Coronary artery (tissue), 2 donors: ENCODE results near the gene KIAA0586.

Experiments used
- DNase-seq: peaks from one replicate; pipeline ENCODE4 v3.0.0-alpha.2; 2017; ENCODE audit warnings: low spot score
- H3K27ac ChIP-seq, 2 donors: fragments of 200-600 bp; sonication (generic); one replicate each; pipeline ENCODE4 v1.5.1; 2016 to 2019
- H3K4me3 ChIP-seq: fragments of 200-600 bp; sonication (generic); 2 replicates; pipeline ENCODE4 v1.5.1; 2016; ENCODE audit warnings: mild to moderate bottlenecking, moderate library complexity
- TF ChIP-seq, protein P1 (sequence below): fragments of 200-600 bp; sonication (generic); IDR thresholded peaks from one replicate; pipeline ENCODE4 v1.5.1; 2019; ENCODE audit warnings: antibody characterized with exemption

Gene KIAA0586

DNA sequence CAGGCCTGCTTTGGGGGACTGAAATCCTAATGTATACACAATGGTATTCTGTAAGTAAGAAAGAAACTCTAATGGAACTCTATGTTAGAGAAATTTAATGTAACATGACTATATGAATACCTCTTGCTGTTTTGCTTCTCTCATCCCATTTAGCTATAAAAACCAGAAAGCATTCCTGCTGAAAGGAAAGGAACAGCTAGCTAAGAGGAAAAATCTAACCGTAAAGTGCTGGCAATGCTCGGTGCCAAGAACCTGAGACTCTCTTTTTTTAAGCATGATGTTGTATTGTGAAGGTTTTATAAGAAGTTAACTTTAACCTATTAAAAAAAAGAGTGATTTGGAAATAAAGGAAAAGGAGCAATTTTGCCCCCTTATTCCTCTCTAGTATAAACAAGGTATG, 134.6 kb downstream of the KIAA0586 start:
- no peak overlapping the region for H3K4me3 ChIP-seq

DNA sequence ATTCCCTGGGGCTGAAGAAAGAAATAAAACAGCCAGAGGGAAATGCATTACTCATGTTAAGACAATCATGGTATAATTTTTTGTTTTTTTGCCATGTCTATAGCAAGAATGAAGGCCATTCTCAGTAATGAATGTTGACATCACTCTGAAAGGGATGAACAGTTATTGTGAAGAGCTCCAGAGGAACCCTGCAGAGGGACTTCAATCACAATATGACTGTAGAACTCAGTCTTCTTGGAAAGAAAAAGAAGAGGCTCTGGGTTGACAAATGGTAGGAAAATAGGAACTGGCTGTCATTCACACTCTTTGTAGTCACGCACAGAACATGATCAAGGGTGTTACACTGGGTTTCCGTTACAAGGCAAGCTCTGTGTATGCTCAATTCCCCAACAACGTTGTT, 136.5 kb downstream of the KIAA0586 start:
- Histone ChIP-seq H3K27ac (no peak overlapping the region), H3K4me3 (no peak overlapping the region)
- no peak for DNase-seq
- TF ChIP-seq, protein P1, sequence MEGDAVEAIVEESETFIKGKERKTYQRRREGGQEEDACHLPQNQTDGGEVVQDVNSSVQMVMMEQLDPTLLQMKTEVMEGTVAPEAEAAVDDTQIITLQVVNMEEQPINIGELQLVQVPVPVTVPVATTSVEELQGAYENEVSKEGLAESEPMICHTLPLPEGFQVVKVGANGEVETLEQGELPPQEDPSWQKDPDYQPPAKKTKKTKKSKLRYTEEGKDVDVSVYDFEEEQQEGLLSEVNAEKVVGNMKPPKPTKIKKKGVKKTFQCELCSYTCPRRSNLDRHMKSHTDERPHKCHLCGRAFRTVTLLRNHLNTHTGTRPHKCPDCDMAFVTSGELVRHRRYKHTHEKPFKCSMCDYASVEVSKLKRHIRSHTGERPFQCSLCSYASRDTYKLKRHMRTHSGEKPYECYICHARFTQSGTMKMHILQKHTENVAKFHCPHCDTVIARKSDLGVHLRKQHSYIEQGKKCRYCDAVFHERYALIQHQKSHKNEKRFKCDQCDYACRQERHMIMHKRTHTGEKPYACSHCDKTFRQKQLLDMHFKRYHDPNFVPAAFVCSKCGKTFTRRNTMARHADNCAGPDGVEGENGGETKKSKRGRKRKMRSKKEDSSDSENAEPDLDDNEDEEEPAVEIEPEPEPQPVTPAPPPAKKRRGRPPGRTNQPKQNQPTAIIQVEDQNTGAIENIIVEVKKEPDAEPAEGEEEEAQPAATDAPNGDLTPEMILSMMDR, result no peak

More for the DNA sequence above, 134.6 kb downstream of the KIAA0586 start:
- TF ChIP-seq, protein P1, result no peak
- no peak overlapping the region for H3K27ac ChIP-seq
- no peak for DNase-seq

DNA sequence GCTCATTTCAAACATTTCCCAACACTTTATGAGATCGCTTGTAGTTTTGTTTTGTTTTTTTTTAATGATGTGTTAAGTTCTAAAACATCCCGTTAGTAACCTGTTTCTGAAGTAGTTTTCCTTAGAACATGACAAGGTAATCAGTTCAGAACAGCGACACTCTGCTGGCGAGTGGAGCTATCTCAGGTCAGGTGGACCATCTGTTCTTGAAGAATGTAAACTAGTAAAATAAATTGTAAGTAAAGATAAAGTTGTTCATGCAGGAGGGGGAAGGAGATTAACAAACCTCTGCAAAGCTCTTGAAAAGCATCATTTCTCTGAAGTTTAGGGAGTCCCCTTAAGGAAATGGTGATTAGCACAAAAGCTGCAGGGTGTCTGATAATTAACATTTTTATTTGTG, 138.3 kb downstream of the KIAA0586 start:
- TF ChIP-seq, protein P1, result no peak
- H3K27ac ChIP-seq, result no peak overlapping the region
- H3K4me3 ChIP-seq, result no peak overlapping the region
- DNase-seq, result no peak

DNA sequence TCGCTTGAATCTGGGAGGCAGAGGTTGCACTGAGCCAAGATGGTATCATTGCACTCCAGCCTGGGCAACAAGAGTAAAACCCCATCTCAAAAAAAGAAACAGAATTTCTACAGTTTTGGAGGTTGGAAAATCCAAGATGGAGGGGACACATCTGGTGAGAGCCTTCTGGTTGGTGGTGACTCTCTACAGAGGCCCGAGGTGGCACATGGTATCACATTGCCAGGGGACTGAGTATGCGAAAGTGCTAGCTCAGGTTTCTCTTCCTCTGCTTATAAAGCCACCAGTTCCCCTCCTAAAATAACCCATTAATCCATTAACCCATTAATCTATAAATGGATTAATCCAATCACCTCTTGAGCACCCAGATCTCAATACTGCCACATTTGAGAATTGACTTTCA, 139.5 kb downstream of the KIAA0586 start:
- no peak overlapping the region for H3K4me3 ChIP-seq
- DNase-seq, result no peak
- TF ChIP-seq, protein P1, result no peak
- no peak overlapping the region for H3K27ac ChIP-seq

DNA sequence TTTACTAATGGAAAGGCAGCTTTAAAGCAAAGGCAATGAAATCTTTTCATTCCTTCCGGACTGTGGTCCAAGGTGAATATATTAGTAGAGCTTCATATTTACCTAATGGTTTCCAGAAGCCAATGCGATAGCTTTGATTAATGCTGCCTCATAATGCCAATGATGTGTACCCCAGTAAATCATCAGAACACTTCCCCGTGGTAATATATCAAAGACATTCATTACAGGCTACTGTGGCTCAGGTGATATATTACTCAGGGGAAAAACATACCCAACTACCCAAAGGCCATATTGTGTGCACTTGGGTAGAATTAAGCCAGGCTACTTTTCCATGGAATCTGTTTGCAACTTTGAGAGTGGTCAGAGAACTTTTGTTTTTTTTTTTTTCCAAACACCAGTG, 140.8 kb downstream of the KIAA0586 start:
- no peak overlapping the region for H3K27ac ChIP-seq
- DNase-seq, result no peak
- no peak overlapping the region for H3K4me3 ChIP-seq
- TF ChIP-seq, protein P1, result no peak

DNA sequence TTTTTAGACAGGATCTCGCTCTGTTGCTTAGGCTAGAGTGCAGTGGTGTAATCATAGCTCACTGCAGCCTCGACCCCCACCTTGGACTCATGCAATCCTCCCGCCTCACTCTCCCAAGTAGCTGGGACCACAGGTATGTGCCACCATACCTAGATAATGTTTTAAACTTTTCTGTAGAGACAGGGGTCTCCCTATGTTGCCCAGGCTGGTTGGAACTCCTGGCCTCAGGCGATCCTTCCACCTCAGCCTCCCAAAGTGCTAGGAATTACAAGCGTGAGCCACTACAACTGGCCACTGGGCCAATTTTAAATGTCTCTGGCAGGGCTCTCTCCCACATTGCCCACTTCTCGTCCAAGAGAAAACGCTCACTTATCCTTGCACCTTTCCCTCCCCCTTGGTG, 143.7 kb downstream of the KIAA0586 start:
- Histone ChIP-seq H3K4me3 (no peak overlapping the region), H3K27ac (no peak overlapping the region)
- DNase-seq, result no peak
- TF ChIP-seq, protein P1, result no peak

DNA sequence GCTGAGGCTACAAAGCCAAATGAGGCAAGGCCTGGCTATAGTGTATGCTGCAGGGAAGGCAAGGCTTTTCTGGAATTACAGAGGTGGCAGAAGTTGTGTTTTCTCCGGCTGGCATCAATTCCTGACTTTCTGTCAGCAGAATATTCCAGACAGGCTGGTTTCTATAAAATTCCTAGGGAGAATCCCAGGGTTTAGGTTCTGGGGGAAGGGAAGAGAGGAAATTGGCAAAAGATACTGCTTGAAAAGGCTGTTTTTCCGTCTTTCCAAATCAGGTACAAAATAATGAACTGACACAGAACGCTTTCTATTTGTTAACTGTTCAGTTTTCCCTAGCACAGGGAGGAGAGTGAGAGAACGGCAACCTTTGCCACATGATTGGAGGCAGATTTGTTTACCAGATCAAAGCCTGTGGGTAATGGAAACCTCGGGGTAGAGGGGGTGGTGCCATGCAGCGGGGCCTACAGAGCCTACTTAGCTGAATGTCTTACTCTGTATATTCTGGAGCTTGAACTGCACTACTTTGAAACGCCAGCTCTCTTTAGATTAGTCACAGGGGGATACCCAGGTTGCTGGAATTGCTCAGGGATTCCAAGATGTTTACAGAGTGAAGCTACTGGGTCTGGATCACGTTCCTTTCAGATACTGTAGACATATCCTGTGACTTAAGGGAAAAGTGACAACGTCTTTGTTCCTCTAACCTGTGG, 144.4 kb downstream of the KIAA0586 start:
- TF ChIP-seq, protein P1, result no peak
- Histone ChIP-seq H3K4me3 (no peak overlapping the region), H3K27ac (no peak overlapping the region)
- DNase-seq, result no peak
